Loucy (cell line): Measurements from ENCODE around the gene PDE5A.

Experiments used
- H2AFZ ChIP-seq: fragments of 200-600 bp; sonication (generic); 2 replicates; pipeline ENCODE4 v1.6.0; 2016; ENCODE audit warnings: antibody characterized with exemption, mild to moderate bottlenecking, low read length, moderate library complexity
- H3F3A ChIP-seq: fragments of 200-600 bp; 2 replicates; pipeline ENCODE4 v1.6.0; 2016; ENCODE audit warnings: antibody characterized with exemption, low read depth, mild to moderate bottlenecking
- H3K27me3 ChIP-seq: fragments of 200-600 bp; sonication (generic); 2 replicates; pipeline ENCODE4 v1.6.1; 2014; ENCODE audit warnings: low read length, mild to moderate bottlenecking; ENCODE audit not compliant: insufficient read depth, poor library complexity, severe bottlenecking
- H3K36me3 ChIP-seq: fragments of 200-600 bp; sonication (generic); 2 replicates; pipeline ENCODE4 v1.6.1; 2016; ENCODE audit warnings: low read length; ENCODE audit not compliant: insufficient read depth
- H3K4me1 ChIP-seq: fragments of 200-600 bp; sonication (generic); 2 replicates; pipeline ENCODE4 v1.5.1; 2014; ENCODE audit warnings: low read length, mild to moderate bottlenecking; ENCODE audit not compliant: insufficient read depth, poor library complexity, severe bottlenecking
- H3K4me2 ChIP-seq: fragments of 200-600 bp; sonication (generic); 2 replicates; pipeline ENCODE4 v1.6.0; 2014; ENCODE audit warnings: antibody characterized with exemption, low read length, low read depth, mild to moderate bottlenecking; ENCODE audit not compliant: poor library complexity, severe bottlenecking
- H3K4me3 ChIP-seq: fragments of 200-600 bp; sonication (generic); 2 replicates; pipeline ENCODE4 v1.5.1; 2014; ENCODE audit warnings: low read length, mild to moderate bottlenecking, mixed read lengths; ENCODE audit not compliant: poor library complexity, severe bottlenecking
- H3K79me2 ChIP-seq: fragments of 200-600 bp; sonication (generic); 2 replicates; pipeline ENCODE4 v1.6.1; 2014; ENCODE audit warnings: low read length; ENCODE audit not compliant: insufficient read depth
- H3K9ac ChIP-seq: fragments of 200-600 bp; sonication (generic); 2 replicates; pipeline ENCODE4 v1.6.0; 2014; ENCODE audit warnings: mild to moderate bottlenecking, low read depth, low read length, moderate library complexity; ENCODE audit not compliant: poor library complexity, severe bottlenecking
- H3K9me2 ChIP-seq: fragments of 200-600 bp; sonication (generic); replicated peaks from 2 replicates; pipeline ENCODE4 v1.6.1; 2016; ENCODE audit warnings: low read depth, low read length, mixed read lengths
- H3K9me3 ChIP-seq: fragments of 200-600 bp; sonication (generic); 2 replicates; pipeline ENCODE4 v1.6.1; 2014; ENCODE audit warnings: mild to moderate bottlenecking, antibody characterized with exemption, low read length, low read depth; ENCODE audit not compliant: insufficient read depth
- H4K20me1 ChIP-seq: fragments of 200-600 bp; sonication (generic); 2 replicates; pipeline ENCODE4 v1.6.0; 2014; ENCODE audit warnings: antibody characterized with exemption, low read length, mild to moderate bottlenecking; ENCODE audit not compliant: insufficient read depth, poor library complexity, severe bottlenecking
- CTCF ChIP-seq: fragments of 200-600 bp; sonication (generic); conservative IDR thresholded peaks from 2 replicates; pipeline ENCODE4 v1.5.1; 2014; ENCODE audit warnings: mild to moderate bottlenecking, antibody characterized with exemption, low read length
- EZH2phosphoT487 ChIP-seq: fragments of 200-600 bp; IDR thresholded peaks from 2 replicates; pipeline ENCODE4 v1.6.1; 2018; ENCODE audit warnings: antibody characterized with exemption, mild to moderate bottlenecking, moderate library complexity, borderline replicate concordance

PDE5A gene

DNA sequence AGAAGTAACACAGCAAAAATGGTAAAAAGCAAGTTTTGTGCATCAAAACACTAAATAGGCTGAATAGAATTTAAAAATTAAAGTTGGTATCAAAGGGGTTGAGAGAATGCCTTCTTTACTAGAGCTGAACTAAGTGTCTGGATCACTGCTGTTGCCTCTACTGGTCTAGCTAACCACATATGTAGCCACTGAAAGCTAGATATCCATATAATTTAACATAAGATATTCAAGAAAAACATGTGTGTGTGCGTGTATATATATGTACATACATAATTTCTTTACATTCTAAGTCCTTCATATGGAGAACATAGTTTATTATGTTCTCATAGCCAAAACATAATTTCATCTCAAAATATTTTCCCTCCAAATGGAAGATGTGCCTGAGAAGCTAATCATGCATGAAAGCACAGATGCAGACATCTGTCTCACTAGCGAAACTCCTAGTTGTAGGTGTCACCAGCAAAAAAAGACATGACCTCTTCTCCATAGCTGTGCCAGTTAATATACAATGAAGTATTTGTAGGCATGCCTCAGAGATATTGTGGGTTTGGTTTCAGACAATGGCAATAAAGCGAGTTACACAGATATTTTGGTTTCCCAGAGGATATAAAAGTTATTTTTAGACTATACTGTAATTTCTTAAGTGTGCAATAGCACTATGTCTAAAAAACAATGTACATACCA lies 47.3 kb downstream of the PDE5A start:
- no peak for TF ChIP-seq CTCF
- Histone ChIP-seq H3K9ac (no peak overlapping the region), H3K27me3 (no peaks in the 10 kb centered on the region)

DNA sequence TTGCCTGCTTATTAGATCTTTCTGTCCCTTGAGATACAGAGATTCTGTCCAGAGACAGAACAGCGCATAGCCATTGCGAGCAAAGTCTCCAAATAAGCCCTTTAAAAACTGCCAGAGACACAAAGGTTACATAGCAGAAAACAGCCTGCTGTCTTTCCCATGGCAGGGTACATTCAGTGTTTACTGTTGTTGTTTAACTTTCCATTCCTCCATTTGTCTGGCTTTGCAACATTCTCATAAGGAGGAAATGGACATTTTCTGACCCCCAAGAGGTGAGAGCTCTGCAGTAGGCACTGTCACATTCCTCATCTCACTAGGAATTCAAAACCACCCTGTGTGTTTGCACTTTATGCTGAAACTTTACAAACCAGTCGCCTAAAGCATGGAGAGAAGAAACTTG lies 48.3 kb downstream of the PDE5A start:
- Histone ChIP-seq H3K9me3 (no peaks in the 10 kb centered on the region), H3F3A (no peaks in the 10 kb centered on the region), H3K9ac (no peak overlapping the region), H3K79me2 (no peaks in the 10 kb centered on the region), H3K36me3 (no peaks in the 10 kb centered on the region), H3K4me1 (no peaks in the 10 kb centered on the region), H3K27me3 (no peaks in the 10 kb centered on the region), H3K4me2 (no peak overlapping the region), H2AFZ (no peak overlapping the region), H4K20me1 (no peaks in the 10 kb centered on the region), H3K9me2 (no peaks in the 10 kb centered on the region), H3K4me3 (no peak overlapping the region)
- TF ChIP-seq EZH2phosphoT487 (no peak), CTCF (no peak)

More for the DNA sequence above, 47.3 kb downstream of the PDE5A start:
- Histone ChIP-seq H3K4me3 (no peak overlapping the region), H3K4me1 (no peaks in the 10 kb centered on the region), H3K9me2 (no peaks in the 10 kb centered on the region), H3F3A (no peaks in the 10 kb centered on the region), H3K36me3 (no peaks in the 10 kb centered on the region), H3K9me3 (no peaks in the 10 kb centered on the region), H2AFZ (no peak overlapping the region), H3K79me2 (no peaks in the 10 kb centered on the region), H4K20me1 (no peaks in the 10 kb centered on the region), H3K4me2 (no peak overlapping the region)

DNA sequence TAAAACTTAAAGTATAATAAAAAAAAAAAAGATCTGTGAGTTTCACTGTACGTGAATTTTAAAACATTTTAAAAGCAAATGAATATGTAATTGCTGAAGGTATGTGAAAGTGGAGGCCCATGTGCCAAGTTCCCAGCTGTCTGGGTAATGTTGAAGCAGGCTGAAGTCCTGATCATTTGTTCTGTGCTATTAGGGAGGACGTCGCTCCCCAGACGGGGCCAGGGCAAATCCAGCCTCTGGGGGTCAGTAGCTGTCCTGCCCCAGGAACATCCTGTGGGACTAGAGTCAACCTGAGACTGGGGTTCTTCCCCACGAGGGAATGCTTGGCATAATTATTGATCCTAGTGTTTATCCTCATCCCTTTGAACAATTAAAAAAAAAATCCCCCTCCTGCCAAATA lies 48.8 kb downstream of the PDE5A start:
- H3F3A ChIP-seq: no peaks in the 10 kb centered on the region
- no peaks in the 10 kb centered on the region for H3K79me2 ChIP-seq
- H3K36me3 ChIP-seq: no peaks in the 10 kb centered on the region
- H2AFZ ChIP-seq: no peak overlapping the region
- no peaks in the 10 kb centered on the region for H3K9me2 ChIP-seq
- H3K9ac ChIP-seq: no peak overlapping the region
- no peak overlapping the region for H3K4me3 ChIP-seq
- H4K20me1 ChIP-seq: no peaks in the 10 kb centered on the region
- no peaks in the 10 kb centered on the region for H3K4me1 ChIP-seq
- TF ChIP-seq CTCF (no peak), EZH2phosphoT487 (no peak)
- H3K27me3 ChIP-seq: no peaks in the 10 kb centered on the region
- H3K9me3 ChIP-seq: no peaks in the 10 kb centered on the region
- H3K4me2 ChIP-seq: no peak overlapping the region
